SK-N-SH (cell line): Measurements from ENCODE around the gene LRRC8D. TPM values are rescaled to one million over a fixed set of nuclear protein-coding genes. Genes with fewer than 3 reads are reported as not detected.
"Not testable (repeated sequence)": the region's sequence is repeated elsewhere in the genome, so short reads cannot be mapped to it uniquely, and the experiment has no call there.

Experiments used
- CTCF ChIA-PET: fragments of 300-600, 350-600 bp; formaldehyde crosslinking; extraction: SDS; loops from one replicate; lab custom pipeline; 2021; lab: Yijun Ruan, JAX
- POLR2A ChIA-PET: fragments of 350-600 bp; sonication (Branson Sonifier 250); formaldehyde crosslinking; extraction: SDS; loops from one replicate; lab custom pipeline; 2020; ENCODE audit warnings: antibody characterized with exemption, inconsistent platforms; lab: Yijun Ruan, JAX
- DNase-seq: peaks from one replicate; pipeline ENCODE4 v3.0.0; 2012
- H2AFZ ChIP-seq: fragments of 200-600 bp; sonication (generic); 2 replicates; pipeline ENCODE4 v1.8.1; 2016; ENCODE audit warnings: antibody characterized with exemption, mild to moderate bottlenecking, low read depth
- H3F3A ChIP-seq: fragments of 200-600 bp; sonication (generic); replicated peaks from 2 replicates; pipeline ENCODE3; 2016; ENCODE audit warnings: antibody characterized with exemption, mild to moderate bottlenecking; ENCODE audit not compliant: insufficient read depth
- H3K27ac ChIP-seq, 2 experiments: fragments of 200-500 bp in 1 of 2; fragments of 200-600 bp in 1 of 2; sonication (Bioruptor generic) in 1 of 2; sonication (generic), shearing (Covaris generic) in 1 of 2; 2 replicates each; pipeline versions ENCODE4 v1.5.1 to v1.6.1; 2014 to 2016; ENCODE audit warnings: low read depth in 2 of 2, inconsistent platforms in 1 of 2, low read length in 1 of 2, mild to moderate bottlenecking in 1 of 2, mixed read lengths in 1 of 2
- H3K27me3 ChIP-seq: fragments of 200-600 bp; sonication (generic), shearing (Covaris generic); 2 replicates; pipeline ENCODE4 v1.6.1; 2016; ENCODE audit warnings: mixed run types; ENCODE audit not compliant: insufficient read depth
- H3K36me3 ChIP-seq, 2 experiments: fragments of 200-500 bp in 1 of 2; fragments of 200-600 bp in 1 of 2; sonication (Bioruptor generic) in 1 of 2; sonication (generic) in 1 of 2; replicated peaks in 1 of 2; 2 replicates each; pipeline versions ENCODE3 to v1.5.1; 2014 to 2016; ENCODE audit warnings: low read length in 1 of 2, mild to moderate bottlenecking in 1 of 2; ENCODE audit not compliant: insufficient read depth in 2 of 2, control insufficient read depth in 1 of 2
- H3K4me1 ChIP-seq, 2 experiments: fragments of 200-500 bp in 1 of 2; fragments of 200-600 bp in 1 of 2; sonication (Bioruptor generic) in 1 of 2; sonication (generic), shearing (Covaris generic) in 1 of 2; 2 replicates each; pipeline versions ENCODE4 v1.5.1 to v1.6.1; 2014 to 2016; ENCODE audit warnings: low read depth in 1 of 2, low read length in 1 of 2, mixed run types in 1 of 2; ENCODE audit not compliant: insufficient read depth in 2 of 2, control insufficient read depth in 1 of 2
- H3K4me2 ChIP-seq: fragments of 200-600 bp; sonication (generic), shearing (Covaris generic); 2 replicates; pipeline ENCODE4 v1.6.1; 2017; ENCODE audit warnings: mixed run types
- H3K4me3 ChIP-seq, 2 experiments: fragments of 200-500 bp in 1 of 2; fragments of 200-600 bp in 1 of 2; sonication (Bioruptor generic) in 1 of 2; sonication (generic), shearing (Covaris generic) in 1 of 2; 2 replicates each; pipeline versions ENCODE4 v1.5.1 to v1.8.1; 2014 to 2016; ENCODE audit warnings: low read depth in 2 of 2, inconsistent platforms in 1 of 2, low read length in 1 of 2, mild to moderate bottlenecking in 1 of 2, mixed read lengths in 1 of 2, moderate library complexity in 1 of 2
- H3K79me2 ChIP-seq: fragments of 200-600 bp; sonication (generic); 2 replicates; pipeline ENCODE4 v1.8.1; 2017; ENCODE audit warnings: mild to moderate bottlenecking; ENCODE audit not compliant: insufficient read depth
- H3K9ac ChIP-seq: fragments of 200-600 bp; sonication (generic); 2 replicates; pipeline ENCODE4 v1.6.1; 2017; ENCODE audit warnings: mixed run types
- H3K9me2 ChIP-seq: fragments of 200-600 bp; sonication (generic); 2 replicates; pipeline ENCODE4 v1.6.1; 2017; ENCODE audit warnings: mixed run types
- H3K9me3 ChIP-seq: fragments of 200-600 bp; sonication (generic); 2 replicates; pipeline ENCODE4 v1.6.1; 2017; ENCODE audit warnings: mixed run types, mild to moderate bottlenecking, moderate library complexity
- H4K20me1 ChIP-seq: fragments of 200-600 bp; sonication (generic); 2 replicates; pipeline ENCODE4 v1.6.1; 2017; ENCODE audit warnings: mild to moderate bottlenecking, mixed run types; ENCODE audit not compliant: insufficient read depth
- ELF1 ChIP-seq: IDR thresholded peaks from 2 replicates; pipeline ENCODE4 v1.4.0; 2012
- EP300 ChIP-seq, 2 experiments: IDR thresholded peaks; 2 replicates each; pipeline versions ENCODE4 v1.4.0 to v1.6.1; 2012; ENCODE audit warnings: borderline replicate concordance in 1 of 2, low read depth in 1 of 2, low read length in 1 of 2
- FOXJ3 ChIP-seq: sonication (generic); formaldehyde crosslinking; IDR thresholded peaks from 2 replicates; pipeline ENCODE4 v1.5.1; 2020; ENCODE audit warnings: mild to moderate bottlenecking, missing genetic modification reagents
- JUND ChIP-seq: IDR thresholded peaks from 2 replicates; pipeline ENCODE4 v1.4.0; 2012
- MEF2A ChIP-seq: IDR thresholded peaks from 2 replicates; pipeline ENCODE4 v1.4.0; 2012; ENCODE audit warnings: low read depth, borderline replicate concordance
- MXI1 ChIP-seq: IDR thresholded peaks from 2 replicates; pipeline ENCODE4 v1.6.1; 2012; ENCODE audit warnings: mild to moderate bottlenecking, low read depth, low read length, improper control_type of control experiment
- NRF1 ChIP-seq: IDR thresholded peaks from 2 replicates; pipeline ENCODE4 v1.6.1; 2012; ENCODE audit warnings: low read depth, mild to moderate bottlenecking, low read length
- POLR2AphosphoS5 ChIP-seq: IDR thresholded peaks from 2 replicates; pipeline ENCODE4 v1.6.1; 2012; ENCODE audit warnings: low read depth, low read length
- RAD21 ChIP-seq: IDR thresholded peaks from 2 replicates; pipeline ENCODE4 v1.6.1; 2012; ENCODE audit warnings: mild to moderate bottlenecking, low read length
- RFX5 ChIP-seq: IDR thresholded peaks from 2 replicates; pipeline ENCODE4 v1.6.1; 2012; ENCODE audit warnings: mild to moderate bottlenecking, improper control_type of control experiment, low read length
- RXRA ChIP-seq: IDR thresholded peaks from 2 replicates; pipeline ENCODE4 v1.4.0; 2012; ENCODE audit warnings: low read depth, mild to moderate bottlenecking, borderline replicate concordance
- SIN3A ChIP-seq: IDR thresholded peaks from 2 replicates; pipeline ENCODE4 v1.6.1; 2012; ENCODE audit warnings: low read depth, mild to moderate bottlenecking, low read length, moderate library complexity, borderline replicate concordance
- SMC3 ChIP-seq: IDR thresholded peaks from 2 replicates; pipeline ENCODE4 v1.6.1; 2012; ENCODE audit warnings: low read depth, low read length, improper control_type of control experiment
- TCF12 ChIP-seq: IDR thresholded peaks from 2 replicates; pipeline ENCODE4 v1.4.0; 2012
- TEAD4 ChIP-seq: IDR thresholded peaks from 2 replicates; pipeline ENCODE4 v1.4.0; 2012; ENCODE audit warnings: mild to moderate bottlenecking, borderline replicate concordance; ENCODE audit not compliant: insufficient read depth
- YY1 ChIP-seq: IDR thresholded peaks from 2 replicates; pipeline ENCODE4 v1.4.0; 2012; ENCODE audit warnings: low read depth, mild to moderate bottlenecking
- WGBS: methylation state at CpG from one replicate; pipeline ENCODE4 v1.1.6; 2017; ENCODE audit warnings: low lambda C conversion rate; 5-methylcytosine and 5-hydroxymethylcytosine counted together
- polyA plus RNA-seq, 3 experiments: library from polyadenylated mRNA; depleted of rRNA; stranded (reverse); fragments of >200 nt; gene quantifications; 2 replicates each; pipeline ENCODE4 v1.2.3, GENCODE V29; 2012
- TF ChIP-seq, protein P1 (sequence below): fragments of 200-600 bp; sonication (generic); IDR thresholded peaks from 2 replicates; pipeline ENCODE4 v1.6.1; 2017; ENCODE audit warnings: antibody characterized with exemption, mild to moderate bottlenecking, moderate library complexity
- TF ChIP-seq, protein P2 (sequence below): IDR thresholded peaks from 2 replicates; pipeline ENCODE4 v1.4.0; 2012; ENCODE audit warnings: low read depth, borderline replicate concordance
- TF ChIP-seq, protein P3 (sequence below): IDR thresholded peaks from 2 replicates; pipeline ENCODE4; 2012
- TF ChIP-seq, protein P4 (sequence below): fragments of 150-350 bp; IDR thresholded peaks from 2 replicates; pipeline ENCODE4 v1.6.1; 2017; ENCODE audit warnings: antibody characterized with exemption, low read length, low read depth, borderline replicate concordance

The LRRC8D gene
- polyA plus RNA-seq, 1 of the 3 experiments (the other 2 are of a cell fraction), result 15.0 TPM

DNA sequence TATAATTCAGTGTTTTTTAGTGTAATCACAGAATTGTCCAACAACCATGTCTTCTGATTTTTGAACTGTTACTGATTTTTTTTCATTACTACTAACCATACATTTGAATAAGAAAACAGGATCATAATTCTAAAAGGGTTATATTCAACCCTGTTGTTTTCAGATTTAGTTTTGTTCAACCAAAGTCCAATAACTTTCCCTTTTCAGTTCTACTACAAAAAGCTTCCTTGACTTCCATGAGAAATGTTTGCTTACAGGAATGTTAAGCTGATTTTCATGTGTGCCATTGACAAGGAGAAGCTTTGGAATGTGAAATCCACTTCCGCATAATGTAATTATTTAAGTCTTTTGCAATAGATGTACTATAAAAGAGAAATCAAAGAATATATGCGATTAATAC lies 102.1 kb downstream of the LRRC8D start:
- WGBS, result 95% methylated on average over 2 of the region's 2 CpGs
- CTCF ChIA-PET, result interaction anchor here (1.4 kb wide), 1 partner anchor 55 kb away, joined by 4 read pairs; no protein-coding TSS in a partner anchor

DNA sequence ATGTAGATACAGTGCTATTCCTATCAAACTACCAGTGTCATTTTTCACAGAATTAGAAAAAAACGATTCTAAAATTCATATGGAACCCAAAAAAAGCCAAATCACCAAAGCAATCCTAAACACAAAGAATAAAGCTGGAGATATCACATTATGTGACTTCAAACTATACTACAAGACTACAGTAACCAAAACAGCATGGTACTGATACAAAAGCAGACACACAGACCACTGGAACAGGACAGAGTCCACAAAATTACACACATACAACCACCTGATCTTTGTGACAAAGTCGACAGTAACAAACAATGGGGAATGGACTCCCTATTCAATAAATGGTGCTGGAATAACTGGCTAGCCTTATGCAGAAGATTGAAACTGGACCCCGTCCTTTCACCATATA lies 102.7 kb downstream of the LRRC8D start:
- CTCF ChIA-PET, result no interaction called here

More for the DNA sequence above, 102.1 kb downstream of the LRRC8D start:
- Histone ChIP-seq H3K27me3 (no peaks in the 10 kb centered on the region), H3F3A (no peaks in the 10 kb centered on the region), H3K4me1 (peaks cover 2 to 9% of the 10 kb centered on the region in 2 experiments; a peak in 2 of 4 replicates), H3K9me3 (0 out of 2 replicates have a peak, but pooled peaks cover 3% of the 10 kb centered on the region), H3K4me3 (no peak overlapping the region), H3K27ac (no peak overlapping the region), H3K36me3 (peaks cover 0 to 4% of the 10 kb centered on the region in 2 experiments), H3K9ac (no peak overlapping the region), H4K20me1 (no peaks in the 10 kb centered on the region), H3K79me2 (no peaks in the 10 kb centered on the region), H2AFZ (no peak overlapping the region), H3K9me2 (no peaks in the 10 kb centered on the region), H3K4me2 (no peak overlapping the region)
- POLR2A ChIA-PET, result no interaction called here
- TF ChIP-seq TEAD4, result no peak
- no peak for TF ChIP-seq YY1
- no peak for TF ChIP-seq NRF1
- no peak for TF ChIP-seq RFX5
- no peak for TF ChIP-seq JUND
- TF ChIP-seq MEF2A, result no peak
- no peak for TF ChIP-seq ELF1
- no peak for TF ChIP-seq SMC3
- TF ChIP-seq EP300 (IDR thresholded peaks at IDR 0.05; ENCODE audit: borderline replicate concordance in 1 of 2, low read depth in 1 of 2, low read length in 1 of 2), result no peak
- TF ChIP-seq TCF12, result no peak
- TF ChIP-seq, protein P1, sequence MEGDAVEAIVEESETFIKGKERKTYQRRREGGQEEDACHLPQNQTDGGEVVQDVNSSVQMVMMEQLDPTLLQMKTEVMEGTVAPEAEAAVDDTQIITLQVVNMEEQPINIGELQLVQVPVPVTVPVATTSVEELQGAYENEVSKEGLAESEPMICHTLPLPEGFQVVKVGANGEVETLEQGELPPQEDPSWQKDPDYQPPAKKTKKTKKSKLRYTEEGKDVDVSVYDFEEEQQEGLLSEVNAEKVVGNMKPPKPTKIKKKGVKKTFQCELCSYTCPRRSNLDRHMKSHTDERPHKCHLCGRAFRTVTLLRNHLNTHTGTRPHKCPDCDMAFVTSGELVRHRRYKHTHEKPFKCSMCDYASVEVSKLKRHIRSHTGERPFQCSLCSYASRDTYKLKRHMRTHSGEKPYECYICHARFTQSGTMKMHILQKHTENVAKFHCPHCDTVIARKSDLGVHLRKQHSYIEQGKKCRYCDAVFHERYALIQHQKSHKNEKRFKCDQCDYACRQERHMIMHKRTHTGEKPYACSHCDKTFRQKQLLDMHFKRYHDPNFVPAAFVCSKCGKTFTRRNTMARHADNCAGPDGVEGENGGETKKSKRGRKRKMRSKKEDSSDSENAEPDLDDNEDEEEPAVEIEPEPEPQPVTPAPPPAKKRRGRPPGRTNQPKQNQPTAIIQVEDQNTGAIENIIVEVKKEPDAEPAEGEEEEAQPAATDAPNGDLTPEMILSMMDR, result no peak
- TF ChIP-seq, protein P2, sequence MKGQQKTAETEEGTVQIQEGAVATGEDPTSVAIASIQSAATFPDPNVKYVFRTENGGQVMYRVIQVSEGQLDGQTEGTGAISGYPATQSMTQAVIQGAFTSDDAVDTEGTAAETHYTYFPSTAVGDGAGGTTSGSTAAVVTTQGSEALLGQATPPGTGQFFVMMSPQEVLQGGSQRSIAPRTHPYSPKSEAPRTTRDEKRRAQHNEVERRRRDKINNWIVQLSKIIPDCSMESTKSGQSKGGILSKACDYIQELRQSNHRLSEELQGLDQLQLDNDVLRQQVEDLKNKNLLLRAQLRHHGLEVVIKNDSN, result no peak
- TF ChIP-seq MXI1, result no peak
- no peak for DNase-seq

DNA sequence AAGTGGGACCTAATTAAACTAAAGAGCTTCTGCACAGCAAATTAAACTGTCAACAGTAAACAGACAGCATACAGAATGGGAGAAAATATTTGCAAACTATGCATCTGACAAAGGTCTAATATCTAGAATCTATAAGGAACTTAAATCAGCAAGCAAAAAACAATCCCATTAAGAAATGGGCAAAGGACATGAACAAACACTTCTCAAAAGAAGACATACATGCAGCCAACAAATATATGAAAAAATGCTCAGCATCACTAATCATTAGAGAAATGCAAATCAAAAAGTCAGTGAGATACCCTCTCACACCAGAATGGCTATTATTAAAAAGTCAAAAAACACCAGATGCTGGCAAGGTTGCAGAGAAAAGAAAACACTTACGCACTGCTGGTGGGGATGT lies 103.2 kb downstream of the LRRC8D start:
- H2AFZ ChIP-seq, H3F3A ChIP-seq, H3K9ac ChIP-seq, DNase-seq, H3K9me2 ChIP-seq, CTCF ChIA-PET, H3K79me2 ChIP-seq, POLR2A ChIA-PET, H3K4me2 ChIP-seq, H3K4me1 ChIP-seq, H3K9me3 ChIP-seq, H3K27ac ChIP-seq, H4K20me1 ChIP-seq, H3K27me3 ChIP-seq, H3K36me3 ChIP-seq, H3K4me3 ChIP-seq: not testable (repeated sequence)
- 100% methylated on average over 1 of the region's 1 CpG for WGBS

More for the DNA sequence above, 102.7 kb downstream of the LRRC8D start:
- H3K79me2 ChIP-seq, result no peaks in the 10 kb centered on the region
- no peak overlapping the region for H3K4me3 ChIP-seq
- WGBS, result 79% methylated on average over 3 of the region's 3 CpGs
- no peak overlapping the region for H3K4me2 ChIP-seq
- no peak for DNase-seq
- H3F3A ChIP-seq, result no peaks in the 10 kb centered on the region
- peaks cover 0 to 4% of the 10 kb centered on the region in 2 experiments for H3K36me3 ChIP-seq
- H3K27me3 ChIP-seq, result no peaks in the 10 kb centered on the region
- H3K9ac ChIP-seq, result no peak overlapping the region
- no peaks in the 10 kb centered on the region for H4K20me1 ChIP-seq
- POLR2A ChIA-PET, result no interaction called here
- H3K4me1 ChIP-seq, result peaks cover 0 to 9% of the 10 kb centered on the region in 2 experiments; a peak in 2 of 4 replicates
- no peak overlapping the region for H2AFZ ChIP-seq
- no peak overlapping the region for H3K27ac ChIP-seq
- TF ChIP-seq POLR2AphosphoS5, result no peak
- TF ChIP-seq FOXJ3 (CRISPR knock-in tag), result no peak
- TF ChIP-seq, protein P3, sequence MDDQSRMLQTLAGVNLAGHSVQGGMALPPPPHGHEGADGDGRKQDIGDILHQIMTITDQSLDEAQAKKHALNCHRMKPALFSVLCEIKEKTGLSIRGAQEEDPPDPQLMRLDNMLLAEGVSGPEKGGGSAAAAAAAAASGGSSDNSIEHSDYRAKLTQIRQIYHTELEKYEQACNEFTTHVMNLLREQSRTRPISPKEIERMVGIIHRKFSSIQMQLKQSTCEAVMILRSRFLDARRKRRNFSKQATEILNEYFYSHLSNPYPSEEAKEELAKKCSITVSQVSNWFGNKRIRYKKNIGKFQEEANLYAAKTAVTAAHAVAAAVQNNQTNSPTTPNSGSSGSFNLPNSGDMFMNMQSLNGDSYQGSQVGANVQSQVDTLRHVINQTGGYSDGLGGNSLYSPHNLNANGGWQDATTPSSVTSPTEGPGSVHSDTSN, result no peak
- no peak for TF ChIP-seq TCF12
- TF ChIP-seq RXRA, result no peak
- no peak for TF ChIP-seq SMC3
- TF ChIP-seq YY1, result no peak
- TF ChIP-seq, protein P4, sequence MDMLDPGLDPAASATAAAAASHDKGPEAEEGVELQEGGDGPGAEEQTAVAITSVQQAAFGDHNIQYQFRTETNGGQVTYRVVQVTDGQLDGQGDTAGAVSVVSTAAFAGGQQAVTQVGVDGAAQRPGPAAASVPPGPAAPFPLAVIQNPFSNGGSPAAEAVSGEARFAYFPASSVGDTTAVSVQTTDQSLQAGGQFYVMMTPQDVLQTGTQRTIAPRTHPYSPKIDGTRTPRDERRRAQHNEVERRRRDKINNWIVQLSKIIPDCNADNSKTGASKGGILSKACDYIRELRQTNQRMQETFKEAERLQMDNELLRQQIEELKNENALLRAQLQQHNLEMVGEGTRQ, result no peak
- no peak for TF ChIP-seq MXI1
- no peak for TF ChIP-seq SIN3A
- no peak for TF ChIP-seq RAD21
- no peak for TF ChIP-seq NRF1
- no peaks in the 10 kb centered on the region for H3K9me2 ChIP-seq
- 0 out of 2 replicates have a peak, but pooled peaks cover 3% of the 10 kb centered on the region for H3K9me3 ChIP-seq
